MM.1S (cell line): Measurements from ENCODE around the gene ELOVL2.

ENCODE experiments used
- DNase-seq: peaks from one replicate; pipeline ENCODE4 v3.0.0-alpha.2; 2015
- H2AFZ ChIP-seq: fragments of 300-600 bp; sonication (generic); 2 replicates; pipeline ENCODE4 v1.6.0; 2016; ENCODE audit warnings: antibody characterized with exemption, low read length
- H3F3A ChIP-seq: fragments of 300-600 bp; sonication (generic); 2 replicates; pipeline ENCODE4 v1.6.1; 2016; ENCODE audit warnings: mild to moderate bottlenecking, antibody characterized with exemption, low read length, moderate library complexity, mixed read lengths; ENCODE audit not compliant: insufficient read depth
- H3K27ac ChIP-seq: fragments of 300-600 bp; sonication (generic); 2 replicates; pipeline ENCODE4 v1.5.1; 2016; ENCODE audit warnings: mild to moderate bottlenecking, low read length
- H3K27me3 ChIP-seq: fragments of 300-600 bp; sonication (generic); replicated peaks from 2 replicates; pipeline ENCODE4 v1.6.0; 2016; ENCODE audit warnings: low read length; ENCODE audit not compliant: insufficient read depth
- H3K36me3 ChIP-seq: fragments of 300-600 bp; sonication (generic); replicated peaks from 2 replicates; pipeline ENCODE4 v1.6.1; 2016; ENCODE audit warnings: mild to moderate bottlenecking, low read length, mixed read lengths; ENCODE audit not compliant: insufficient read depth
- H3K4me1 ChIP-seq: fragments of 300-600 bp; sonication (generic); 2 replicates; pipeline ENCODE4 v1.6.1; 2016; ENCODE audit warnings: low read length, mixed read lengths
- H3K4me2 ChIP-seq: fragments of 300-600 bp; sonication (generic); 2 replicates; pipeline ENCODE4 v1.6.0; 2016; ENCODE audit warnings: low read depth, low read length
- H3K4me3 ChIP-seq: fragments of 300-600 bp; sonication (generic); 2 replicates; pipeline ENCODE4 v1.5.1; 2016; ENCODE audit warnings: low read length, mixed read lengths
- H3K79me2 ChIP-seq: fragments of 300-600 bp; sonication (generic); 2 replicates; pipeline ENCODE4 v1.6.1; 2016; ENCODE audit warnings: mixed run types, low read length, mixed read lengths
- H3K9ac ChIP-seq: fragments of 300-600 bp; sonication (generic); 2 replicates; pipeline ENCODE4 v1.6.1; 2016; ENCODE audit warnings: low read length, mixed read lengths
- H3K9me2 ChIP-seq: fragments of 300-600 bp; sonication (generic); replicated peaks from 2 replicates; pipeline ENCODE4 v1.6.1; 2016; ENCODE audit warnings: mild to moderate bottlenecking, low read length, mixed read lengths; ENCODE audit not compliant: insufficient read depth
- H3K9me3 ChIP-seq: fragments of 300-600 bp; sonication (generic); replicated peaks from 2 replicates; pipeline ENCODE4 v1.6.1; 2016; ENCODE audit warnings: mild to moderate bottlenecking, low read length, mixed read lengths; ENCODE audit not compliant: insufficient read depth
- H4K20me1 ChIP-seq: fragments of 300-600 bp; sonication (generic); 2 replicates; pipeline ENCODE4 v1.6.1; 2016; ENCODE audit warnings: mild to moderate bottlenecking, low read length, moderate library complexity, mixed read lengths; ENCODE audit not compliant: insufficient read depth
- CTCF ChIP-seq: fragments of 300-600 bp; sonication (generic); IDR thresholded peaks from 2 replicates; pipeline ENCODE4 v1.5.1; 2016; ENCODE audit warnings: antibody characterized with exemption, low read length, mixed read lengths
- EZH2 ChIP-seq: fragments of 300-600 bp; sonication (generic); optimal IDR thresholded peaks from 2 replicates; pipeline ENCODE3; 2017; ENCODE audit warnings: low read depth, mild to moderate bottlenecking, antibody characterized with exemption, low read length, mixed read lengths
- EZH2phosphoT487 ChIP-seq: fragments of 300-600 bp; sonication (generic); IDR thresholded peaks from 2 replicates; pipeline ENCODE4 v1.6.1; 2018; ENCODE audit warnings: antibody characterized with exemption, low read length

Gene ELOVL2

GRCh38 chr6:11055127-11055627 lies 11.1 kb upstream of the ELOVL2 start:
- no peaks in the 10 kb centered on the region for H3F3A ChIP-seq
- no peak for DNase-seq
- H3K4me1 ChIP-seq: no peaks in the 10 kb centered on the region
- no peaks in the 10 kb centered on the region for H3K9me2 ChIP-seq
- no peaks in the 10 kb centered on the region for H3K36me3 ChIP-seq
- no peaks in the 10 kb centered on the region for H3K27me3 ChIP-seq
- no peaks in the 10 kb centered on the region for H3K9me3 ChIP-seq
- H3K4me3 ChIP-seq: no peak overlapping the region
- no peak overlapping the region for H2AFZ ChIP-seq
- no peaks in the 10 kb centered on the region for H3K79me2 ChIP-seq
- H3K4me2 ChIP-seq: no peak overlapping the region
- H3K27ac ChIP-seq: no peak overlapping the region
- TF ChIP-seq EZH2 (no peak), EZH2phosphoT487 (no peak), CTCF (no peak)
- H3K9ac ChIP-seq: no peak overlapping the region
- no peaks in the 10 kb centered on the region for H4K20me1 ChIP-seq

GRCh38 chr6:11054722-11055121 lies 10.6 kb upstream of the ELOVL2 start:
- H3K4me3 ChIP-seq: no peak overlapping the region
- no peak for TF ChIP-seq EZH2phosphoT487
- no peak for TF ChIP-seq EZH2
- H3K4me2 ChIP-seq: no peak overlapping the region
- no peak overlapping the region for H3K27ac ChIP-seq
- no peaks in the 10 kb centered on the region for H3K27me3 ChIP-seq
- H3K9me3 ChIP-seq: no peaks in the 10 kb centered on the region
- no peaks in the 10 kb centered on the region for H3K36me3 ChIP-seq
- H3K9me2 ChIP-seq: no peaks in the 10 kb centered on the region
- H4K20me1 ChIP-seq: no peaks in the 10 kb centered on the region
- H3K79me2 ChIP-seq: no peaks in the 10 kb centered on the region
- no peak for DNase-seq
- no peaks in the 10 kb centered on the region for H3F3A ChIP-seq
- no peak overlapping the region for H2AFZ ChIP-seq
- no peak overlapping the region for H3K9ac ChIP-seq
- H3K4me1 ChIP-seq: no peaks in the 10 kb centered on the region

GRCh38 chr6:11053307-11053706 lies 9.2 kb upstream of the ELOVL2 start:
- no peaks in the 10 kb centered on the region for H4K20me1 ChIP-seq
- no peak overlapping the region for H3K4me3 ChIP-seq
- no peaks in the 10 kb centered on the region for H3K36me3 ChIP-seq
- H3K79me2 ChIP-seq: no peaks in the 10 kb centered on the region
- no peaks in the 10 kb centered on the region for H3K9me3 ChIP-seq
- no peak for DNase-seq
- no peak for TF ChIP-seq CTCF
- TF ChIP-seq EZH2: no peak
- TF ChIP-seq EZH2phosphoT487: no peak
- H3K4me1 ChIP-seq: no peaks in the 10 kb centered on the region
- H3K9me2 ChIP-seq: no peaks in the 10 kb centered on the region
- H3K27ac ChIP-seq: no peak overlapping the region
- no peak overlapping the region for H3K4me2 ChIP-seq
- H3K9ac ChIP-seq: no peak overlapping the region
- H3F3A ChIP-seq: no peaks in the 10 kb centered on the region
- no peaks in the 10 kb centered on the region for H3K27me3 ChIP-seq
- H2AFZ ChIP-seq: no peak overlapping the region

- H3K9me2 ChIP-seq: no peaks in the 10 kb centered on the region
- H3K9me3 ChIP-seq: no peaks in the 10 kb centered on the region
- H2AFZ ChIP-seq: no peak overlapping the region
- no peaks in the 10 kb centered on the region for H3K36me3 ChIP-seq
- no peak overlapping the region for H3K4me2 ChIP-seq
- no peak overlapping the region for H3K4me3 ChIP-seq
- no peak overlapping the region for H3K27ac ChIP-seq
- no peaks in the 10 kb centered on the region for H4K20me1 ChIP-seq
- TF ChIP-seq EZH2 (no peak), EZH2phosphoT487 (no peak), CTCF (no peak)
- no peak for DNase-seq
- H3F3A ChIP-seq: no peaks in the 10 kb centered on the region
- H3K4me1 ChIP-seq: no peaks in the 10 kb centered on the region
- H3K9ac ChIP-seq: no peak overlapping the region
- no peaks in the 10 kb centered on the region for H3K79me2 ChIP-seq
- H3K27me3 ChIP-seq: no peaks in the 10 kb centered on the region
Observed at GRCh38 chr6:11050731-11051130, 6.6 kb upstream of the ELOVL2 start.
